Suppressor macrophage treated with lipopolysaccharide for 4 hours (primary cell): Measurements from ENCODE around the gene OR1B1.
"Not testable (repeated sequence)": the region's sequence is repeated elsewhere in the genome, so short reads cannot be mapped to it uniquely, and the experiment has no call there.

Source experiments
- DNase-seq: peaks from one replicate; pipeline ENCODE4 v3.0.0-alpha.2; 2020

OR1B1 gene

GRCh38 chr9:122657527-122657926 lies at the start of gene OR1B1:
Gene OR1B1 (minus strand): TSS chr9:122657627.
- no peak for DNase-seq

GRCh38 chr9:122695696-122696095 lies 38.3 kb upstream of the OR1B1 start:
- DNase-seq, result no peak

GRCh38 chr9:122684851-122685250 lies 27.4 kb upstream of the OR1B1 start:
- no peak for DNase-seq

GRCh38 chr9:122672481-122672880 lies 15.1 kb upstream of the OR1B1 start:
- DNase-seq, result no peak

GRCh38 chr9:122661416-122661815 lies 4.0 kb upstream of the OR1B1 start, which contains the start of gene OR1L1:
Gene OR1L1 (plus strand): TSS chr9:122661716. CDS start chr9:122661716, 0 bp downstream.
- no peak for DNase-seq

- DNase-seq, result no peak
These were observed 1.0 kb downstream of the OR1B1 start for GRCh38 chr9:122656378-122656777.

GRCh38 chr9:122642226-122642625 lies 15.2 kb downstream of the OR1B1 start:
- no peak for DNase-seq

GRCh38 chr9:122619996-122620395 lies 37.4 kb downstream of the OR1B1 start:
- no peak for DNase-seq

GRCh38 chr9:122614362-122614761 lies 43.1 kb downstream of the OR1B1 start, which contains the start of gene OR1Q1:
Gene OR1Q1 (plus strand): TSS chr9:122614738. CDS start chr9:122614738, 0 bp downstream.
- DNase-seq, result no peak

GRCh38 chr9:122609804-122610203 lies 47.6 kb downstream of the OR1B1 start:
- DNase-seq, result no peak

- no peak for DNase-seq
These were observed 50.8 kb downstream of the OR1B1 start for GRCh38 chr9:122606587-122606986.

GRCh38 chr9:122605691-122606090 lies 51.7 kb downstream of the OR1B1 start:
- DNase-seq, result no peak

GRCh38 chr9:122583284-122583683 lies 74.1 kb downstream of the OR1B1 start, which contains the start of gene OR1L8:
Gene OR1L8 (minus strand): TSS chr9:122583384. CDS start chr9:122568477, 14,907 bp downstream.
- not testable (repeated sequence) for DNase-seq

- no peak for DNase-seq
These were observed 77.1 kb downstream of the OR1B1 start for GRCh38 chr9:122580360-122580759.

- no peak for DNase-seq
These were observed 77.6 kb downstream of the OR1B1 start for GRCh38 chr9:122579874-122580273.
